GM21786 (cell line): ENCODE measurements around the gene PHKB.
A peak's percentile ranks its signal among the peaks of the same experiment; 100 is the strongest.
"Not testable (repeated sequence)": the region's sequence is repeated elsewhere in the genome, so short reads cannot be mapped to it uniquely, and the experiment has no call there.

Experiments
- ATAC-seq: cut with Tn5 transposase; IDR thresholded peaks from one replicate; pipeline ENCODE4 v1.9.1; 2021; ENCODE audit not compliant: unreplicated experiment

The PHKB gene

GRCh38 chr16:47460711-47461597 is at the start of gene PHKB, which contains the start of gene ITFG1:
Gene PHKB, plus strand, starts transcription at chr16:47461331. Its CDS starts 20 bp downstream, at chr16:47461351.
Gene ITFG1, minus strand, starts transcription at chr16:47461063. Its CDS starts 18 bp downstream, at chr16:47461045.
- peak; percentile 69 for ATAC-seq

GRCh38 chr16:47413041-47413440 is 48.1 kb upstream of the PHKB start:
- no peak for ATAC-seq

- no peak for ATAC-seq
These were observed 44.3 kb upstream of the PHKB start for GRCh38 chr16:47416869-47417268.

GRCh38 chr16:47424846-47425245 is 36.3 kb upstream of the PHKB start:
- ATAC-seq: no peak

GRCh38 chr16:47426806-47427205 is 34.3 kb upstream of the PHKB start:
- no peak for ATAC-seq

- ATAC-seq: no peak
These were observed 29.2 kb upstream of the PHKB start for GRCh38 chr16:47431960-47432359.

- ATAC-seq: not testable (repeated sequence)
These were observed 26.9 kb upstream of the PHKB start for GRCh38 chr16:47434274-47434673.

GRCh38 chr16:47440066-47440465 is 21.1 kb upstream of the PHKB start:
- ATAC-seq: not testable (repeated sequence)

- not testable (repeated sequence) for ATAC-seq
These were observed 18.2 kb upstream of the PHKB start for GRCh38 chr16:47442884-47443283.

- no peak for ATAC-seq
These were observed 14.7 kb upstream of the PHKB start for GRCh38 chr16:47446431-47446830.

- no peak for ATAC-seq
These were observed 12.1 kb upstream of the PHKB start for GRCh38 chr16:47448830-47449575.

GRCh38 chr16:47449788-47450187 is 11.3 kb upstream of the PHKB start:
- ATAC-seq: no peak

- no peak for ATAC-seq
These were observed 2.8 kb upstream of the PHKB start for GRCh38 chr16:47458331-47458730.

GRCh38 chr16:47459603-47460002 is 1.5 kb upstream of the PHKB start:
- no peak for ATAC-seq

GRCh38 chr16:47460359-47460710 is 796 bp upstream of the PHKB start:
- ATAC-seq: no peak

- ATAC-seq: no peak
These were observed 601 bp downstream of the PHKB start for GRCh38 chr16:47461598-47462266.

GRCh38 chr16:47463771-47464624 is 2.9 kb downstream of the PHKB start:
- no peak for ATAC-seq

GRCh38 chr16:47465919-47466630 is 4.9 kb downstream of the PHKB start:
- ATAC-seq: no peak

- ATAC-seq: no peak
These were observed 6.4 kb downstream of the PHKB start for GRCh38 chr16:47467501-47467900.
